Endometrium (tissue), 2 donors: ENCODE data around the gene CREBRF.
A peak's percentile ranks its signal among the peaks of the same experiment; 100 is the strongest.
"Not testable (repeated sequence)": the region's sequence is repeated elsewhere in the genome, so short reads cannot be mapped to it uniquely, and the experiment has no call there.

Experiments
- FAIRE-seq: peaks from 2 replicates; lab custom pipeline; 2012; peaks lifted over from hg19 to GRCh38; lab: Jason Lieb, UNC
- donor health status: control.
- donor health status: control.

Gene CREBRF

GRCh38 chr5:173078878-173079277 is 22.7 kb downstream of the CREBRF start:
- FAIRE-seq = no peak

- FAIRE-seq = no peak
Observed at GRCh38 chr5:173089581-173089980, 33.4 kb downstream of the CREBRF start.

GRCh38 chr5:173090639-173091038 is 34.5 kb downstream of the CREBRF start:
- FAIRE-seq = no peak

- no peak for FAIRE-seq
Observed at GRCh38 chr5:173091981-173092380, 35.8 kb downstream of the CREBRF start.

- FAIRE-seq = no peak
Observed at GRCh38 chr5:173093606-173094005, 37.5 kb downstream of the CREBRF start.

- peak; percentile 53 for FAIRE-seq
Observed at GRCh38 chr5:173094012-173094661, 38.0 kb downstream of the CREBRF start.

GRCh38 chr5:173098787-173099186 is 42.6 kb downstream of the CREBRF start:
- FAIRE-seq = no peak

GRCh38 chr5:173099461-173099860 is 43.3 kb downstream of the CREBRF start:
- no peak for FAIRE-seq

GRCh38 chr5:173101245-173101644 is 45.1 kb downstream of the CREBRF start:
- FAIRE-seq = no peak

- no peak for FAIRE-seq
Observed at GRCh38 chr5:173103411-173103810, 47.3 kb downstream of the CREBRF start.

- FAIRE-seq = no peak
Observed at GRCh38 chr5:173108914-173109313, 52.8 kb downstream of the CREBRF start.

GRCh38 chr5:173114536-173114935 is 58.4 kb downstream of the CREBRF start:
- FAIRE-seq = no peak

- FAIRE-seq = no peak
Observed at GRCh38 chr5:173119719-173120118, 63.6 kb downstream of the CREBRF start.

- FAIRE-seq = no peak
Observed at GRCh38 chr5:173123416-173123815, 67.3 kb downstream of the CREBRF start.

- not testable (repeated sequence) for FAIRE-seq
Observed at GRCh38 chr5:173132166-173132565, 76.0 kb downstream of the CREBRF start.

GRCh38 chr5:173138707-173139106 is 82.6 kb downstream of the CREBRF start:
- no peak for FAIRE-seq

- no peak for FAIRE-seq
Observed at GRCh38 chr5:173139631-173140030, 83.5 kb downstream of the CREBRF start.

- no peak for FAIRE-seq
Observed at GRCh38 chr5:173140769-173141168, 84.6 kb downstream of the CREBRF start.

GRCh38 chr5:173143567-173143966 is 87.4 kb downstream of the CREBRF start:
- FAIRE-seq = no peak

- FAIRE-seq = peak; percentile 82
Observed at GRCh38 chr5:173144200-173145176, 88.3 kb downstream of the CREBRF start, which contains the start of gene BNIP1. BNIP1 (plus strand) TSS chr5:173144531; CDS start chr5:173144546, 15 bp downstream.

- no peak for FAIRE-seq
Observed at GRCh38 chr5:173148354-173148753, 92.2 kb downstream of the CREBRF start.

GRCh38 chr5:173152547-173152946 is 96.4 kb downstream of the CREBRF start:
- FAIRE-seq = no peak

- no peak for FAIRE-seq
Observed at GRCh38 chr5:173153842-173154241, 97.7 kb downstream of the CREBRF start.
